HEK293 (cell line): Measurements from ENCODE around the gene E2F1.
A peak's percentile ranks its signal among the peaks of the same experiment; 100 is the strongest.

Experiments
- CTCF ChIA-PET: fragments of 350-600 bp; formaldehyde crosslinking; extraction: SDS; loops from one replicate; lab custom pipeline; 2021; ENCODE audit warnings: antibody characterized with exemption; lab: Yijun Ruan, JAX
- POLR2A ChIA-PET: fragments of 300-600 bp; formaldehyde crosslinking; extraction: SDS; loops from one replicate; lab custom pipeline; 2020; ENCODE audit warnings: antibody characterized with exemption, inconsistent platforms; lab: Yijun Ruan, JAX
- H3K27ac ChIP-seq: fragments of 200-500 bp; sonication (Bioruptor generic); 2 replicates; pipeline ENCODE4 v1.5.1; 2014; ENCODE audit warnings: low read depth, low read length, control low read depth, inconsistent platforms; ENCODE audit errors: extremely low read depth
- H3K36me3 ChIP-seq, 2 experiments: fragments of 200-500 bp in 1 of 2; sonication (Bioruptor generic) in 1 of 2; 1 replicate in 1 of 2; 2 replicates in 1 of 2; pipeline ENCODE4 v1.5.1; 2014 to 2017; ENCODE audit warnings: inconsistent platforms in 2 of 2, low read length in 2 of 2; ENCODE audit not compliant: control insufficient read depth in 2 of 2, insufficient read depth in 1 of 2
- H3K4me1 ChIP-seq: fragments of 200-500 bp; sonication (Bioruptor generic); 2 replicates; pipeline ENCODE4 v1.5.1; 2014; ENCODE audit warnings: mild to moderate bottlenecking, low read length, inconsistent platforms; ENCODE audit not compliant: control insufficient read depth, insufficient read depth
- H3K4me3 ChIP-seq: 2 replicates; pipeline ENCODE4 v1.5.1; 2011; ENCODE audit warnings: low read depth, mild to moderate bottlenecking, control low read depth, low read length, moderate library complexity
- H3K9me3 ChIP-seq: fragments of 200-500 bp; sonication (Bioruptor generic); 2 replicates; pipeline ENCODE4 v1.5.1; 2014; ENCODE audit warnings: low read depth, low read length, inconsistent platforms; ENCODE audit not compliant: control insufficient read depth, insufficient read depth
- BCL6B ChIP-seq: fragments of 450-650 bp; formaldehyde crosslinking; IDR thresholded peaks from 2 replicates; pipeline ENCODE4 v1.5.1; 2017; ENCODE audit warnings: missing biosample characterization, missing genetic modification characterization
- IKZF3 ChIP-seq: fragments of 450-650 bp; IDR thresholded peaks from 2 replicates; pipeline ENCODE4 v1.5.0; 2018; ENCODE audit warnings: missing biosample characterization, mild to moderate bottlenecking, missing genetic modification characterization, moderate library complexity
- KLF1 ChIP-seq: fragments of 450-650 bp; formaldehyde crosslinking; IDR thresholded peaks from 2 replicates; pipeline ENCODE4 v1.5.1; 2016; ENCODE audit warnings: missing biosample characterization, missing genetic modification characterization
- KLF17 ChIP-seq: fragments of 450-650 bp; formaldehyde crosslinking; IDR thresholded peaks from 2 replicates; pipeline ENCODE4 v1.5.1; 2016; ENCODE audit warnings: missing biosample characterization, missing genetic modification characterization
- SCRT2 ChIP-seq: fragments of 450-650 bp; formaldehyde crosslinking; IDR thresholded peaks from 2 replicates; pipeline ENCODE4 v1.5.1; 2016; ENCODE audit warnings: missing biosample characterization, missing genetic modification characterization
- SP2 ChIP-seq: fragments of 450-650 bp; formaldehyde crosslinking; IDR thresholded peaks from 2 replicates; pipeline ENCODE4 v1.5.1; 2016; ENCODE audit warnings: missing biosample characterization, missing genetic modification characterization
- SP3 ChIP-seq: fragments of 450-650 bp; formaldehyde crosslinking; IDR thresholded peaks from 2 replicates; pipeline ENCODE4 v1.5.1; 2016; ENCODE audit warnings: missing biosample characterization, missing genetic modification characterization
- ZBTB1 ChIP-seq: fragments of 450-650 bp; formaldehyde crosslinking; IDR thresholded peaks from 2 replicates; pipeline ENCODE4 v1.5.1; 2016; ENCODE audit warnings: missing biosample characterization, missing genetic modification characterization
- ZBTB17 ChIP-seq: fragments of 450-650 bp; formaldehyde crosslinking; IDR thresholded peaks from 2 replicates; pipeline ENCODE4 v1.5.1; 2016; ENCODE audit warnings: missing biosample characterization, missing genetic modification characterization
- ZBTB20 ChIP-seq: fragments of 450-650 bp; formaldehyde crosslinking; IDR thresholded peaks from 2 replicates; pipeline ENCODE4 v1.5.1; 2016; ENCODE audit warnings: missing biosample characterization, missing genetic modification characterization
- ZBTB26 ChIP-seq: fragments of 450-650 bp; formaldehyde crosslinking; optimal IDR thresholded peaks from 2 replicates; pipeline ENCODE3; 2016; ENCODE audit warnings: missing biosample characterization, mild to moderate bottlenecking, missing genetic modification characterization
- ZBTB7A ChIP-seq: fragments of 450-650 bp; formaldehyde crosslinking; IDR thresholded peaks from 2 replicates; pipeline ENCODE4 v1.5.1; 2016; ENCODE audit warnings: low read depth, missing biosample characterization, missing genetic modification characterization
- ZIC2 ChIP-seq: fragments of 450-650 bp; formaldehyde crosslinking; IDR thresholded peaks from 2 replicates; pipeline ENCODE4 v1.5.1; 2016; ENCODE audit warnings: missing biosample characterization, missing genetic modification characterization
- ZNF114 ChIP-seq: fragments of 450-650 bp; formaldehyde crosslinking; IDR thresholded peaks from 2 replicates; pipeline ENCODE4 v1.5.0; 2017; ENCODE audit warnings: missing biosample characterization, missing genetic modification characterization
- ZNF169 ChIP-seq: fragments of 450-650 bp; formaldehyde crosslinking; IDR thresholded peaks from 2 replicates; pipeline ENCODE4 v1.5.1; 2016; ENCODE audit warnings: missing biosample characterization, missing genetic modification characterization
- ZNF266 ChIP-seq: fragments of 450-650 bp; formaldehyde crosslinking; IDR thresholded peaks from 2 replicates; pipeline ENCODE4 v1.5.1; 2016; ENCODE audit warnings: missing biosample characterization, missing genetic modification characterization, low read depth
- ZNF335 ChIP-seq: fragments of 450-650 bp; formaldehyde crosslinking; conservative IDR thresholded peaks from 2 replicates; pipeline ENCODE4 v1.5.1; 2016; ENCODE audit warnings: missing biosample characterization, missing genetic modification characterization
- ZNF341 ChIP-seq: fragments of 450-650 bp; formaldehyde crosslinking; IDR thresholded peaks from 2 replicates; pipeline ENCODE4; 2016; ENCODE audit warnings: low read depth, missing biosample characterization, missing genetic modification characterization
- ZNF394 ChIP-seq: fragments of 450-650 bp; formaldehyde crosslinking; IDR thresholded peaks from 2 replicates; pipeline ENCODE4 v1.5.1; 2016; ENCODE audit warnings: missing biosample characterization, missing genetic modification characterization, mild to moderate bottlenecking, moderate library complexity, borderline replicate concordance
- ZNF600 ChIP-seq: fragments of 450-650 bp; formaldehyde crosslinking; IDR thresholded peaks from 2 replicates; pipeline ENCODE4 v1.5.1; 2016; ENCODE audit warnings: missing biosample characterization, missing genetic modification characterization
- ZNF785 ChIP-seq: fragments of 450-650 bp; formaldehyde crosslinking; IDR thresholded peaks from 2 replicates; pipeline ENCODE4 v1.5.1; 2016; ENCODE audit warnings: missing biosample characterization, missing genetic modification characterization
- ZSCAN5A ChIP-seq: fragments of 450-650 bp; formaldehyde crosslinking; IDR thresholded peaks from 2 replicates; pipeline ENCODE4 v1.5.1; 2016; ENCODE audit warnings: missing biosample characterization, missing genetic modification characterization
- TF ChIP-seq, protein P1 (sequence below): fragments of 450-650 bp; formaldehyde crosslinking; IDR thresholded peaks from 2 replicates; pipeline ENCODE4 v1.5.1; 2016; ENCODE audit warnings: missing biosample characterization, missing genetic modification characterization, borderline replicate concordance
- TF ChIP-seq, protein P2 (sequence below): fragments of 450-650 bp; formaldehyde crosslinking; IDR thresholded peaks from 2 replicates; pipeline ENCODE4 v1.5.1; 2016; ENCODE audit warnings: missing biosample characterization, missing genetic modification characterization, low read depth

Gene E2F1

DNA sequence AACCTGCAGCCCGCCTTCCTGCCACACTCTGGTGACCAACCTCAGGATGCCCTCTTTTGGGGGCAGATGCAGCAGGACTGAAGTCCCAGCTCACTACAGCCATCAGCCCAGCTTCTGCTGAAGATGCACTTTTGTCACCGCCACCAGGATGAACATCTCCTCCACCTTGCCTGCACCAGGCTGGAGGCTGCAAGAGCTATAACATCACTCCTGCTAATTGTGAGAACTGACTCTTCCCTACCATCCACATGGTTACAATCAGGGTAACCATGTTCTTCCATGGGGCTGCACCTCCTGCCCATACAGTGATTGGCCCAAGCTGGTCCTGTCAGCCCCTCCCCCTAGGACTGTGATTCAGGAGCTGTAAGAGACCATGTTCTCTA lies 21.4 kb downstream of the E2F1 start:
- TF ChIP-seq ZBTB17 (tag by site-specific recombination) (peak; percentile 55), SP3 (tag by site-specific recombination) (peak; percentile 25; the same call in 1 of the 2 replicates), BCL6B (no peak), ZBTB20 (tag by site-specific recombination) (peak; percentile 18), ZNF600 (tag by site-specific recombination) (0 out of 2 replicates have a peak, but pooled peaks have one; percentile 77), ZNF266 (tag by site-specific recombination) (no peak), SCRT2 (tag by site-specific recombination) (peak; percentile 51; the same call in 1 of the 2 replicates), SP2 (tag by site-specific recombination) (peak; percentile 41)
- ChIA-PET CTCF (interaction anchor here (0.6 to 1.4 kb wide), 3 partner anchors 16 to 207 kb away, joined by 3 to 6 read pairs (median 4); no protein-coding TSS in a partner anchor), POLR2A (interaction anchor here (1.2 to 3.2 kb wide), 5 partner anchors 10 to 263 kb away, joined by 4 to 23 read pairs (median 10); partner anchors contain the start of genes CBFA2T2, CDK5RAP1 and NECAB3)
- H3K36me3 ChIP-seq: peaks cover 0 to 40% of the 10 kb centered on the region in 2 experiments; a peak in 1 of 3 replicates
- no peaks in the 10 kb centered on the region for H3K9me3 ChIP-seq
- H3K4me3 ChIP-seq: no peak overlapping the region
- H3K27ac ChIP-seq: no peak overlapping the region
- no peaks in the 10 kb centered on the region for H3K4me1 ChIP-seq

DNA sequence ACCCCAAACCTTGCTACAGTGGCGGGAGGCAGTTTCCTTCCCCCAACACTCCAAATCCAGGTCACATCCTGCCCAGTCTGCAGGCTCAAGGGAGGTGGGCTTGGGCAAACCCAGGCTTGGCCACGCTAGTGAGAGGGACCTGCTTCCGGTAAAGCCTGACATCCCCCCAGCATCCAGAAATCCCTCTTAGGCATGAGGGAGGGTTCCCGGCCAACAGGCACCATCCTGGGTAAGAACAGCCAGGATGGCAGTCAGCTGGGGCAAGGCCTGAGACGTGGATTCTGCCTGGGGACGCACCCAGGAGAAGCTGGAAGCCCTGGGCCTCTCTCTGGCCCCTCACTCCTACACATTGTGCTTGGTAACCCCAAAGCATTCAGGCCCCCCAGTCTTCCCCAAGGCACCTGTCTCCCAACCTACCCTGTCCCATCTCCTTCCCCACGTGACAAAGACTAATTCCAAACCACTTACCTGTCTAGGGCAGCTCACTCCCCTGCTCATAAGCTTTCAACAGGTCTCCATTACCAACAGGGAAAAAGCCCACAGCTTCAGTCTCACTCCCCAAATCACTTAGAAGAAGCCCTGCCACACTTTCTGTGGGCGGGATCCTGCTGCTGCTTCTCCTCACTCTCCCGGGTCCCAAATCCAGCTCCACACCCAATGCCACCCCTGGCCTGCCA lies 22.0 kb downstream of the E2F1 start:
- POLR2A ChIA-PET: interaction anchor here (1.0 to 3.2 kb wide), 13 partner anchors 8 to 263 kb away, joined by 3 to 23 read pairs (median 7); partner anchors contain the start of genes CBFA2T2, CDK5RAP1, NECAB3 and PXMP4
- H3K27ac ChIP-seq: peak overlapping the region; percentile 62; the same call in 1 of the 2 replicates
- no peaks in the 10 kb centered on the region for H3K9me3 ChIP-seq
- CTCF ChIA-PET: interaction anchor here (0.6 to 1.8 kb wide), 5 partner anchors 11 to 368 kb away, joined by 3 to 8 read pairs (median 4); no protein-coding TSS in a partner anchor
- H3K4me3 ChIP-seq: peak overlapping the region; percentile 58
- H3K4me1 ChIP-seq: no peaks in the 10 kb centered on the region
- H3K36me3 ChIP-seq: peaks cover 0 to 40% of the 10 kb centered on the region in 2 experiments; a peak in 1 of 3 replicates
- TF ChIP-seq ZBTB26 (tag by site-specific recombination): no peak
- TF ChIP-seq ZNF785 (tag by site-specific recombination): no peak
- TF ChIP-seq ZBTB1 (tag by site-specific recombination): no peak
- TF ChIP-seq, protein P1, sequence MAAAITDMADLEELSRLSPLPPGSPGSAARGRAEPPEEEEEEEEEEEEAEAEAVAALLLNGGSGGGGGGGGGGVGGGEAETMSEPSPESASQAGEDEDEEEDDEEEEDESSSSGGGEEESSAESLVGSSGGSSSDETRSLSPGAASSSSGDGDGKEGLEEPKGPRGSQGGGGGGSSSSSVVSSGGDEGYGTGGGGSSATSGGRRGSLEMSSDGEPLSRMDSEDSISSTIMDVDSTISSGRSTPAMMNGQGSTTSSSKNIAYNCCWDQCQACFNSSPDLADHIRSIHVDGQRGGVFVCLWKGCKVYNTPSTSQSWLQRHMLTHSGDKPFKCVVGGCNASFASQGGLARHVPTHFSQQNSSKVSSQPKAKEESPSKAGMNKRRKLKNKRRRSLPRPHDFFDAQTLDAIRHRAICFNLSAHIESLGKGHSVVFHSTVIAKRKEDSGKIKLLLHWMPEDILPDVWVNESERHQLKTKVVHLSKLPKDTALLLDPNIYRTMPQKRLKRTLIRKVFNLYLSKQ: no peak
- TF ChIP-seq KLF1 (tag by site-specific recombination): no peak
- TF ChIP-seq ZNF266 (tag by site-specific recombination): no peak
- TF ChIP-seq, protein P2, sequence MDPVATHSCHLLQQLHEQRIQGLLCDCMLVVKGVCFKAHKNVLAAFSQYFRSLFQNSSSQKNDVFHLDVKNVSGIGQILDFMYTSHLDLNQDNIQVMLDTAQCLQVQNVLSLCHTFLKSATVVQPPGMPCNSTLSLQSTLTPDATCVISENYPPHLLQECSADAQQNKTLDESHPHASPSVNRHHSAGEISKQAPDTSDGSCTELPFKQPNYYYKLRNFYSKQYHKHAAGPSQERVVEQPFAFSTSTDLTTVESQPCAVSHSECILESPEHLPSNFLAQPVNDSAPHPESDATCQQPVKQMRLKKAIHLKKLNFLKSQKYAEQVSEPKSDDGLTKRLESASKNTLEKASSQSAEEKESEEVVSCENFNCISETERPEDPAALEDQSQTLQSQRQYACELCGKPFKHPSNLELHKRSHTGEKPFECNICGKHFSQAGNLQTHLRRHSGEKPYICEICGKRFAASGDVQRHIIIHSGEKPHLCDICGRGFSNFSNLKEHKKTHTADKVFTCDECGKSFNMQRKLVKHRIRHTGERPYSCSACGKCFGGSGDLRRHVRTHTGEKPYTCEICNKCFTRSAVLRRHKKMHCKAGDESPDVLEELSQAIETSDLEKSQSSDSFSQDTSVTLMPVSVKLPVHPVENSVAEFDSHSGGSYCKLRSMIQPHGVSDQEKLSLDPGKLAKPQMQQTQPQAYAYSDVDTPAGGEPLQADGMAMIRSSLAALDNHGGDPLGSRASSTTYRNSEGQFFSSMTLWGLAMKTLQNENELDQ (tag by site-specific recombination): no peak
- TF ChIP-seq KLF17: no peak; the same call in 1 of the 2 replicates
- TF ChIP-seq IKZF3 (tag by site-specific recombination): peak; percentile 12; the same call in 1 of the 2 replicates
- 0 out of 2 replicates have a peak, but pooled peaks have one; percentile 47 for TF ChIP-seq ZBTB7A (tag by site-specific recombination)
- no peak for TF ChIP-seq ZNF169 (tag by site-specific recombination)
- 0 out of 2 replicates have a peak, but pooled peaks have one; percentile 3 for TF ChIP-seq ZSCAN5A (tag by site-specific recombination)
- TF ChIP-seq ZNF335 (tag by site-specific recombination): peak; percentile 50
- no peak for TF ChIP-seq ZNF114 (tag by site-specific recombination)
- TF ChIP-seq ZIC2 (tag by site-specific recombination): no peak
- TF ChIP-seq ZNF394 (tag by site-specific recombination): no peak; the same call in 1 of the 2 replicates
- peak; percentile 44; the same call in 1 of the 2 replicates for TF ChIP-seq ZNF341 (tag by site-specific recombination)
